Vagina (tissue), 2 donors: ENCODE data around the gene KRT2.

ENCODE experiments used
- CTCF ChIP-seq, 3 experiments: fragments of 450-650 bp in 2 of 3; fragments of 200-600 bp in 1 of 3; sonication (generic) in 1 of 3; IDR thresholded peaks; one replicate each; pipeline ENCODE4 v1.5.1; 2017 to 2019; ENCODE audit warnings: antibody characterized with exemption in 3 of 3, mild to moderate bottlenecking in 2 of 3, moderate library complexity in 2 of 3
- POLR2A ChIP-seq, 2 donors: fragments of 450-650 bp; IDR thresholded peaks; one replicate each; pipeline ENCODE4 v1.6.1; 2017; ENCODE audit warnings: antibody characterized with exemption in 2 of 2, mild to moderate bottlenecking in 2 of 2, moderate library complexity in 2 of 2
- POLR2AphosphoS5 ChIP-seq, 2 donors: sonication (generic); formaldehyde crosslinking; IDR thresholded peaks; one replicate each; pipeline ENCODE4 v1.9.0; 2017; ENCODE audit warnings: antibody characterized with exemption in 2 of 2, mild to moderate bottlenecking in 2 of 2, low read depth in 1 of 2; ENCODE audit not compliant: insufficient read depth in 1 of 2

GRCh38 chr12:52693261-52693660, 41.2 kb upstream of the KRT2 start:
- no peak for TF ChIP-seq POLR2A (IDR thresholded peaks at IDR 0.05)
- TF ChIP-seq CTCF (IDR thresholded peaks at IDR 0.05): no peak
- TF ChIP-seq POLR2AphosphoS5 (IDR thresholded peaks at IDR 0.05; ENCODE audit: insufficient read depth in 1 of 2, low read depth in 1 of 2): no peak
